Measurements from ENCODE around the gene LTBP2.

LTBP2 gene

GRCh38 chr14:74503938-74504335, 108.1 kb downstream of the LTBP2 start:
- no peak for DNase-seq

GRCh38 chr14:74503291-74503937, 108.6 kb downstream of the LTBP2 start:
- DNase-seq = no peak

- no peak for DNase-seq
These were observed 109.6 kb downstream of the LTBP2 start for GRCh38 chr14:74502236-74503019.

GRCh38 chr14:74501691-74502090, 110.3 kb downstream of the LTBP2 start:
- no peak for DNase-seq

GRCh38 chr14:74501135-74501614, 110.9 kb downstream of the LTBP2 start:
- no peak for DNase-seq

- DNase-seq = no peak
These were observed 111.5 kb downstream of the LTBP2 start for GRCh38 chr14:74500417-74501134.

- no peak for DNase-seq
These were observed 116.7 kb downstream of the LTBP2 start for GRCh38 chr14:74495356-74495755.

GRCh38 chr14:74493343-74494261, 118.4 kb downstream of the LTBP2 start, which contains the start of gene ISCA2:
ISCA2 (plus strand) TSS chr14:74493765; CDS start chr14:74493775, 10 bp downstream.
- DNase-seq = peak; percentile 98

- no peak for DNase-seq
These were observed 119.2 kb downstream of the LTBP2 start, which contains the start of gene NPC2 for GRCh38 chr14:74492776-74493342. NPC2 (minus strand) TSS chr14:74493305; CDS start chr14:74493274, 31 bp downstream.

GRCh38 chr14:74491956-74492775, 119.9 kb downstream of the LTBP2 start:
- DNase-seq = no peak

- no peak for DNase-seq
These were observed 121.6 kb downstream of the LTBP2 start for GRCh38 chr14:74490486-74490885.

- no peak for DNase-seq
These were observed 123.1 kb downstream of the LTBP2 start for GRCh38 chr14:74488786-74489397.

- DNase-seq = no peak
These were observed 125.9 kb downstream of the LTBP2 start for GRCh38 chr14:74486164-74486563.

- no peak for DNase-seq
These were observed 128.7 kb downstream of the LTBP2 start for GRCh38 chr14:74483321-74483720.

- no peak for DNase-seq
These were observed 129.5 kb downstream of the LTBP2 start for GRCh38 chr14:74482571-74482970.

GRCh38 chr14:74480046-74480445, 132.0 kb downstream of the LTBP2 start:
- DNase-seq = no peak

- DNase-seq = no peak
These were observed 132.9 kb downstream of the LTBP2 start for GRCh38 chr14:74478996-74479635.

GRCh38 chr14:74476607-74477006, 135.4 kb downstream of the LTBP2 start:
- no peak for DNase-seq

GRCh38 chr14:74476107-74476506, 135.9 kb downstream of the LTBP2 start:
- DNase-seq = no peak

GRCh38 chr14:74475678-74476077, 136.4 kb downstream of the LTBP2 start:
- no peak for DNase-seq

Data from central memory CD4-positive, alpha-beta T cell (primary cell).